NCI-H510A treated with DMSO at 0.1 percent for 48 hours (cell line): ENCODE measurements around the gene PFDN5.
A peak's percentile ranks its signal among the peaks of the same experiment; 100 is the strongest.
"Not testable (repeated sequence)": the region's sequence is repeated elsewhere in the genome, so short reads cannot be mapped to it uniquely, and the experiment has no call there.

Source experiments
- DNase-seq: peaks from one replicate; lab custom pipeline; 2025; lab: John Stamatoyannopoulos, UW

Gene PFDN5

DNA sequence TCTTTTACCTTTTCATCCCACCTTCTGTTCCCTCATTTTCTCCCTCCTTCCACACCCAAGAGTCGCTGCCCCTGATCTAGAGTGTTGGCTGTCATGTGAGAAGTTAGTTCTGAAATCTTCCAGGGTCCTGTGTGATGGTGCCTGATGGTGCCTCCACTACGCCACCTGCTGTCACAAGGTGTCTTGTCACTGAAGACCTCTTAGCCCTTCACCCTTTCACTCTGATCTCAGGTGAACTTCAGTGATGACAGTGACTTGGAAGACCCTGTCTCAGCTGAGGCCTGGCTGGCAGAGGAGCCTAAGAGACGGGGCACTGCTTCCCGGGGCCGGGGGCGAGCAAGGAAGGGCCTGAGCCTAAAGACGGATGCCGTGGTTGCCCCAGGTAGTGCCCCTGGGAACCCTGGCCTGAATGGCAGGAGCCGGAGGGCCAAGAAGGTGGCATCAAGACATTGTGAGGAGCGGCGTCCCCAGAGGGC, 7.6 kb upstream of the PFDN5 start:
- DNase-seq = peak; percentile 4

DNA sequence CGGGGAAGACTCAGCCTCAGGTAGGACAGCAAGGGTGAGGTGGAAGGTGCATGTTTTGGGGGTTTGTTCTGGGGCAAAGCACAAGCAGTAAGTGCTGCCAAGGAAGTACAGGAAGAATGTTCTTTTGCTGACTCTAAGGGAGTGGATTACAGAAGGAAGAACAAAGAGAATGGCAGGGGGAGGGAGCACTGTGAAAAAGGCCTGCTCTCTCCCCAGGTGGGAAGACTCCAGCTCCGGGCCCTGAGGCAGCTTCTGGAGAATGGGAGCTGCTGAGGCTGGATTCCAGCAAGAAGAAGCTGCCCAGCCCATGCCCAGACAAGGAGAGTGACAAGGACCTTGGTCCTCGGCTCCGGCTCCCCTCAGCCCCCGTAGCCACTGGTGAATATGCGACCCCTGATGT, 7.0 kb upstream of the PFDN5 start:
- no peak for DNase-seq

DNA sequence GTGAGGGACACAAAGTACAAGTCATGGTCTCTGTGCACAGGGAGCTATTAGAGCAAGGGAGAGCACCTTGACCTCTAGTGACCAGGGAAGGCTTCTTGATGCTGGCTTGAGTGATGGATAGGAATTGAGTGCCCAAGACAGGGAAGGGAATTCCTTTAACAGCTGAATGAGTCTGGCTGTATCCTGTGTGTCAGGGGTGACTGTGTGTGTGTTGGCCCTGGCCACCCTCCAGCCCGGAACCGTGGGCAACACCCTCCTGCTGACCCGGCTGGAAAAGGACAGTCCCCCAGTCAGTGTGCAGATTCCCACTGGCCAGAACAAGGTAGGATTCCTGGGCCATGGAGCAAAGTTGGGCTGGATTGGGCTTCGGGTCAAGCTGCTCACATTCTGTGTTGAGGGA, 5.5 kb upstream of the PFDN5 start:
- no peak for DNase-seq

DNA sequence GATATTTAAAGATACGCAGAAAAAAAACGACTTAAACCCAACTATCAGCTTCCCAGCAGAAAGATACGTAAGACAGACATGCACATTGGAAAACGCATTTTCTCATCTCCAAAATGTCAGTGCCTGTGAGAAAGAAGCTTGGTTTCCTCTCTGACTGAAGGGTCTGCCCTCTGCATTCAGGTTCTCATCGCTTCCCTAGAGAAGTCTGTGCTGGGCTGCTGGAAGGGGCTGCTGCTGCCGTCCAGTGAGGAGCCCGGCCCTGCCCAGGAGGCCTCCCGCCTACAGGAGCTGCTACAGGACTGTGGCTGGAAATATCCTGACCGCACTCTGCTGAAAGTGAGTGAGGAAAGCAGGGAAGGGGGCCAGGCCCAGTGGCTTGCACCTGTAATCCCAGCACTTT, 4.7 kb upstream of the PFDN5 start:
- DNase-seq = no peak

DNA sequence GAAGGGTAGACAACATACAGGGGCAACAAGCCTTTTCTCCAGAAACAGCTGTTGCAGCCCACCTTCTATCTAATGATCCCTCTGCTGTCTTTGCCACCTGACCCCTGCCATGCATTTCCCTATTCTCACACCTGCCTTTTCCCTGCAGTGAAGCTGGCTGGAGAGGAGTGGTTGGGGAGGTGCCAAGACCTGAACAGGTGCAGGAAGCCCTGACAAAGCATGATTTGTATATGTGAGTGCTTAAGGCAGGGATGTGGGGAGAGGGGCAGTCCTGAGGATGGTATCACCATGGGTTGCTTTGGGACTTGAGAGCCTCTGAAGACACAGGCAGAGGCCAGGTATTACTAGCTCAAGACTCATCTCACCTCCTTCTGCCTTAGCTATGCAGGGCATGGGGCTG, 2.9 kb upstream of the PFDN5 start:
- DNase-seq = peak; percentile 85

DNA sequence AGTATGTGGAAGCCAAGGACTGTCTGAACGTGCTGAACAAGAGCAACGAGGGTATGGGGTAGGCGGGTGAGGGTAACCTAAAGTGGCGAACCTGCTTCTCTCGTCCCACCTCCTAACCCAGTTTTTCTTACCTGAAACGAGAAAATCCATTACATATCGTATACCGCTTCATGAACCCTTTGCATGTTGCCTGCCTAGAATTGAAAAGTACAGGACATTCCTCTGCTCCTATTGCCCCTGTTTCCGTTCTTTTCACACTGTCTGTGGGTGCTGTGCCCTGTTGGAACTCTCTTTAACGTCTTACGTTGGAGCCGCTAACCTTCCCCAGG, 513 bp downstream of the PFDN5 start:
- no peak for DNase-seq

DNA sequence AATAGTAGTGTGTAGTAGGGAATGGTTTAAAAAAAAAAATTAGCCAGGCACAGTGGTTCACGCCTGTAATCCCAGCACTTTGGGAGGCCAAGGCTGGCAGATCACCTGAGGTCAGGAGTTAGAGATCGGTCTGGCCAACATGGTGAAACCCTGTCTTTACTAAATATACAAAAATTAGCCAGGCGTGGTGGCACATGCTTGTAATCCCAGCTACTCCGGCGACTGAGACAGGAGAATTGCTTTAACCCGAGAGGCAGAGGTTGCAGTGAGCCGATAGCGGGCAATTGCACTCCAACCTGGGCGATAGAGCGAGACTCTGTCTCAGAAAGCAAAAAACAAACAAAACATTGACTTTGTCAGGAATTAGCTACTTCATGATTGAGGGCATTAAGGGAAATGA, 1.8 kb downstream of the PFDN5 start:
- not testable (repeated sequence) for DNase-seq

DNA sequence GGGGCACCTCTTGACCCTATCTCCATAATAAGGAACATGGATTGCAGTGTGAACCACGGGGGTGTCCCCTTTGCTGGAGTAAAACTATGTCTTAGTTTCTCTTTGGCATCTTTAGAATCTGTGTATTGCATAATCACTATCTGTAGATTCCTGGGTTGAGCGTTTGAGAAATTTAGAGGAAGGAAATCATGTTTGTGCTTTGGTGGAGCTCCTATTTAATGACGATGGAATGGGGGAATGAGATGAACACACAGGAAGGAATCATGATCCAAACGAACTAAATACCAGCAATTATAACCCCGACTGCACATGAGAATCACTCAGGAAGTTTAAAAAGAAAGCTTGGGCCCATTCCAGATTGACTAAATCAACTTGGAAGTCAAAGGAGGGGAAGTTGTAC, 2.8 kb downstream of the PFDN5 start:
- DNase-seq = no peak

DNA sequence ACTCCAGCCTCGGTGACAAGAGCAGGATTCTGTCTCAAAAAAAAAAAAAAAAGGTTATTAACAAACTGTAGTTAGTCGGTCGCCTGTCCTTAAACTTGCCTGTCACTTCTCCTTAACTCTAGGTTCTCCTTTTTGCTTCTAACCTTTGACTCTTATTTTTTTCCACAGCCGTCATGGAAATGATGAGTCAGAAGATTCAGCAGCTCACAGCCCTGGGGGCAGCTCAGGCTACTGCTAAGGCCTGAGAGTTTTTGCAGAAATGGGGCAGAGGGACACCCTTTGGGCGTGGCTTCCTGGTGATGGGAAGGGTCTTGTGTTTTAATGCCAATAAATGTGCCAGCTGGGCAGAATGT, 3.7 kb downstream of the PFDN5 start:
- no peak for DNase-seq

DNA sequence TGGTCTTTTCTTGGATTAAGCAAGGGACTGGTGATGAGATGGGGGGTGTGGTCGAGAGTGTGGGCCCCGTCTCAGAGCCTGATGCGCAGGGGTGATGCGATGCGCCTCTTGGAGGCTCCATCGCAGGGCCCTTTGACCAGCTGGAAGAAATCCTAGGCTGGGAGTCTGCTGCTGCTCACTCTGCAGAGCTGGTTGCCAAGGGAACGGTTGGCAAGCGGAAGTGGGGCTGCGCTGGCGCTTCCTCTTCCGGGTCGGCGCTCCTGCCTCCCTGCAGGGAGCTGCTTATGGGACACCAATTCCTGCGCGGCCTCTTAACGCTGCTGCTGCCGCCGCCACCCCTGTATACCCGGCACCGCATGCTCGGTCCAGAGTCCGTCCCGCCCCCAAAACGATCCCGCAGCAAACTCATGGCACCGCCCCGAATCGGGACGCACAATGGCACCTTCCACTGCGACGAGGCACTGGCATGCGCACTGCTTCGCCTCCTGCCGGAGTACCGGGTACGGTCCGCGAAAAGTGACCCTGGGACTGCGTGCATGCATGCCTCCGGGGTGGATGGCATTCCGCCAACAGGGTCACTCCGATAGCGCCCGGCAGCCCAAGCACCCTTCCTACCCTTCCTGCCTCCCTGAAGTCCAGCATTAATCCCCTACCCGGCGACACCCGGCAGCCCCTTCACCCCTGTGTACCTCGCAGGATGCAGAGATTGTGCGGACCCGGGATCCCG, 4.3 kb downstream of the PFDN5 start, which contains the start of gene MYG1:
TSS of gene MYG1 (plus strand) at position 242 of the 727 bp plus-strand sequence. CDS start at position 285, 43 bp downstream.
- DNase-seq = peak; percentile 81

DNA sequence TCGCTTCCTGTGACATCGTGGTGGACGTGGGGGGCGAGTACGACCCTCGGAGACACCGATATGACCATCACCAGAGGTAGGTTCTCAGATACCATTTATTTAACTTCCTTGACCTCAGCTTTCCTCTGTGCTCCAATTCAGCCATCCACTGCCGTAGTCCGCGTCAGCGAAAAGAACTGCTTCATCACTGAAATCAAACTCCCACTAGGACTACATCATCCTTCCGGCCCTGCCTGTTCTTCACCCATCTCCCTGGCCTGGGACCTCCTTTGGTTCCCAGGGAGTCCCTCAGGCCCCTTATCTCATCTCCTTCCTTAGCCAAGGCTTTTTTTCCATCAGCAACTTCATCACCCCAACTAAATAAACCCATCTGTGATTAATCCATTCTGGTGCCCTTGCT, 4.8 kb downstream of the PFDN5 start:
- peak; percentile 9 for DNase-seq

DNA sequence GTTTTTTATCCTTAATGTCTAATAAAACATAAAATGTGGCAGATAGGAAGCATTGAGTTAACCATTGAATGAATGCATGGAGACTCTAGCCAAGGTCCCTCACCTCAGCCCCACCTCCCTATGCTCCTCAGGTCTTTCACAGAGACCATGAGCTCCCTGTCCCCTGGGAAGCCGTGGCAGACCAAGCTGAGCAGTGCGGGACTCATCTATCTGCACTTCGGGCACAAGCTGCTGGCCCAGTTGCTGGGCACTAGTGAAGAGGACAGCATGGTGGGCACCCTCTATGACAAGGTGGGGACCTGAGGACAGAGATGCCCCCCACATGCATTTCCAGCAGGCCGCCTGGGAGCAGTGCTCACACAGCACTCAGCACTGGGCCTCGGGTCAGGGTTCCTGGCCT, 7.6 kb downstream of the PFDN5 start:
- no peak for DNase-seq

DNA sequence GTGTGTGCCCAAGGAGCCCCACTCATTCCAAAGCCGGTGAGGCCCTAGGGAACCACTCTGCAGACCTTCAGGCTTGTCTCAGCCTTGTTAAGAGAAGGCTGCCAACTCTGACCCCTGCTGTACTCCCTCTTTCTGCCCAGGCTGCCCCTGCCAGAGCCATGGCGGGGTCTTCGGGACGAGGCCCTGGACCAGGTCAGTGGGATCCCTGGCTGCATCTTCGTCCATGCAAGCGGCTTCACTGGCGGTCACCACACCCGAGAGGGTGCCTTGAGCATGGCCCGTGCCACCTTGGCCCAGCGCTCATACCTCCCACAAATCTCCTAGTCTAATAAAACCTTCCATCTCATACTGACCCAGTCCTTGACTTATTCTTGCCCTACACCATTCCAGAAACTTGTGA, 11.5 kb downstream of the PFDN5 start:
- DNase-seq = no peak

DNA sequence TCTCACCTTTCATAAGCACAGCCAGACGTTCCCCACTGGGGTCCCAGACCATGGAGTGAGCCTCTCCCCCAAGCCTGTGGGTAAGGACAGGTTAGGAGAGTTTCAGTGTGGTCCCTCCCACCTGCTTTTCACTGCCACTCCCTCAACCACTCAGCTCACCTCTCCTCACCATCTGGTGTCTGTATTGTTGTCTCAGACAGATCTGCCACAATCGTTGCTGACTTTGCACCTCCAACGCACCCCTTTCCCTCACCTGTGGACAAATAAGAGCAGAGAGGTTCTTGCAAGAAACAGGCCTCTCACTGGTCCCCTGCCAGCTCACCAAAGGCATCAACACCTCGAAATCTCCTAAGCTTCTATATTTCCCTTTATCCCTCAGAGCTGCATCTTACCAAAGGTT, 12.9 kb downstream of the PFDN5 start:
- DNase-seq = peak; percentile 7

DNA sequence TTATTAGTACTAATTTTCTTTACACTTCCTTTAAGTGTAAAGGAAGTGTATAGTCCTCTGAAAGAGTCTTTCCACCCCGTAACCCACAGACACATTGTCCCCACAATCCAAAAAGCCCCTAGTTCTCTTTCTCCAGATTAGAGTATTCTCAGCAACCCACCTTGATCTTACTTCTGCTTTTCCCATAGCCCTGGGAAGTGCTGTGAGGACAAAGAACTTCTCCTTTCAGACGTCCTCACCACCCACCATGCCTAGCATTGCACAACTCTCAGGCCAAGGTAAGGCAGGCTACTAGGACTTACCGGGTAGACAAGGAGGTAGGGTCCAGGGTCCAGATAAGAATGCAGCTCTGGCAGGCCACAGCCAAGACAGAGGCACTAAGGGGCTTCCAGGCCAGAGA, 18.7 kb downstream of the PFDN5 start:
- DNase-seq = no peak

DNA sequence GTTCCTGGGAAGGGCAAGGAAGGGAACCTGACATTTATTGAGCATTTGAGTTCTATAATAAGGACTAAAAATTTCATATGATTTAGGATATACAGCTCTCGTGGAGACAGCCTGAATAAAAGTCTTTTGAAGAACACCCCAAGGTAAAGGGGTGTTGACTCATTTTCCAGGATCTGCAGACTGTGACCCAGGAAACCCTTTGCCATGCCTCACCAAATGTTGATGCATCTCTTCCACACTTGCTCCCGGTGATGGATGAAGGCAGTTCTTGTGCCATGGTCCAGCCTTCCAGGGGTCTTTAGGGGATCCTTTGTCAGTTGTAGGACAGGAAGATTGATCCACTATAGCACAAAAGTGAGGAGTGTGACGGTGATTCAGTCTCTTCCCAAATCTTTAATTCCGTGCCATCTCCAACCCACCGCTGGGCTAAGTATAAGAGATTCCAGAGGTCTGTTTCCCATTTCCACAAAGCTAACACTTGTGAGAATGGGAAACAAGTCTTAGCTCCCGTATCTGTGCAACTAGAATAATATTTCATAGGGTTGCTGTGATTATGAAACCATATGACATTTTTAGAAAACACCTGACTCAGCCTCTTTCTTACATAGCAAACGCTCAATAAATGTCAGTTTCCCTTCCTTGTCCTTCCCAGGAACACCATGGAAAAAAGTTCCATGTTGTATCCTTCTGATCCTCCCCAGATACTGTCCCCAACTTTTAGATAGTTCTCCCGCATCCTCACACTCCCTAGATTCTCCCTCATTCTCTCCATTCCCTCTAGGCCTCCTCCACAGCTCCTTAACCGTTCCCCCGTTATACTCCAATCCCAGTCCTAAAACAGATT, 25.2 kb downstream of the PFDN5 start:
- DNase-seq = no peak

DNA sequence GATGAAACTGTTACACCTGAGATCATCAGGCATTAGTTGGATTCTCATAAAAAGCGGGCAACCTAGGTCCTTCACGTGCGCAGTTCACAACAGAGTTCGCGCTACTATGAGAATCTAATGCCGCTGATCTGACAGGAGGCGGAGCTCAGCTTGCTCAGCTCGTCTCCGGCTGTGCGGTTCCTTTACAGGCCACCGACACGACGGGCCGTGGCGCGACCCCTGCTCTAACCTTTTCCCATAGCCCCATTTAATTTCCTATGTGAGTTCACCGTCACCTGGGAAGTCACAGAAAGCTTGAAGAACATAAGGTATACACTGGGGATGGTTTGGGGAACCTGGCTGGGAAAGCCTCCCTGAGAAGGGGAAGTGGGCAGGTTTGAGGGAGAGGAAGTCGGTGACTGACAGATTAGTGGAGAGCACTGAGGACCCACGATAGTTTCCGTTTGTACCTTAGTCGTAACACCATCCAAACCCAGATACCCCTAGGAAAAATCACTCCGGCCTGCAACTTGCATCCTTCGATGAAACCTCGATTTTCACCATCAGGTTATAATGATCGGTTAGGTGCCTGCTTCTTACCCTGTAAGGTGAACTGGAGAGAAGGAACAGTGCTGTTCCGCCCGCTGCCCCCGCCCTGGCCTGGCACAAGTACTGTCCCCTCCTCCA, 28.9 kb downstream of the PFDN5 start:
- peak; percentile 49 for DNase-seq

DNA sequence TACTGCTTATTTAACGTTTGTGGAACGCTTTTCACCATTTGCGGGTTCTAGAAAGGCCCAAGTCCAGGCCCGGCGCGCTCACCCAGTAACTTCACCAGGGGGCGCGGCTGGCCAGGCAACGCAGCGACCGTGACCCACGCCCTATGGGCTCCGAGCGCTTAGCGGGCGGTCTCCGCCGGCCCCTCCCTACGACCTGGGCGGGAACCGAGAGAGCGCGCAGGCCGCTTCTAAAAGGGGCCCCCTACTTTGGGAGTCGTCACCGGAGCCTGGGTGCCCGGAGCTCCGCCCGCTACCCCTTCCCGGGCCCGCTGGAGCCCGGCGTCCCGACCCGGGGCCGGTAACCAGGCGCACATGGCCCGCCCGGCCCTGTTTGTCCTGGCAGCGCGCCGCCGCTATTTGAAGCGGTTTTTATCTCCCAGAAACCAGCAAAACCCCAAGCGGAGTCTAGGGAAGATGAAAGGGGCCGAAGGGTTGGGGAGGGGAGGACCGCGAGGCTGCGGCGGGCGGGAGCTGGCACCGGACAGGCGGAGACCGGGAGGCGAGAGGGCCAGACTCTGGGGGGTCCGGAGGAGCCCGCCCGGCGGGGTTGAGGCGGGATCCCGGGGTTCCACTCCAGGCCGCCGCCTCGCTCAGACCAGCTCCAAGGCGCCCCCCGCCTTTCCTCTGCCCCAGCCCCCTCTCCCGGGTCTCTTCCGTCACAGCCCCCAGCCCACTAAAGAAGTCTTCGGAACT, 29.6 kb downstream of the PFDN5 start:
- peak; percentile 82 for DNase-seq

DNA sequence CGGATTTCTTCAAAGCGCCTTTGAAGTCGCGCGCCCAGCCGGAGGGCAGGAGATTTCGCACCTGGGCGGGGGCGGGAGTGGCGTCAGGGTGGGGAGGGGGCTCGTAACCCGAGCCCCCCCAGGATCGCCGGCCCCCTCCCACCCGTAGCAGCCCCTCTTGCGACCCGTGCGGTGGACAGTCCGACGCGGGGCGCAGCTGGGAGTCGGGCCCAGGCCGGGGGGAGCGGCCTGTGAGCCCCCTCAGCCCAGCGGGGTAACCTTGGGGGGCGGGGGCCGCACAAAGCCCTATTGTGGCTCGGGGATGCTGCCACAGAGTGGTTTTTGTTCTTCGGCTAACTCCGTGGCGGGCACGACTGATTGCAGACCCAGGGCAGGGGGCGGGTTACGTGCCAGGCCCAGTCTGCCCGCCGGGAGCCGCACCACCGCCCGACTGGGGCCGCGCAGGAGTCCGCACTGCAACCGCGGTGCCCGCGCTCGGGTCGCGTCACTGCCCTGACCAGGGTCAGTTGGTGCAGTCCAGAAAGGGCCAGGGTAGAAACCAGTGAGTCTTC, 30.2 kb downstream of the PFDN5 start:
- peak; percentile 3 for DNase-seq

DNA sequence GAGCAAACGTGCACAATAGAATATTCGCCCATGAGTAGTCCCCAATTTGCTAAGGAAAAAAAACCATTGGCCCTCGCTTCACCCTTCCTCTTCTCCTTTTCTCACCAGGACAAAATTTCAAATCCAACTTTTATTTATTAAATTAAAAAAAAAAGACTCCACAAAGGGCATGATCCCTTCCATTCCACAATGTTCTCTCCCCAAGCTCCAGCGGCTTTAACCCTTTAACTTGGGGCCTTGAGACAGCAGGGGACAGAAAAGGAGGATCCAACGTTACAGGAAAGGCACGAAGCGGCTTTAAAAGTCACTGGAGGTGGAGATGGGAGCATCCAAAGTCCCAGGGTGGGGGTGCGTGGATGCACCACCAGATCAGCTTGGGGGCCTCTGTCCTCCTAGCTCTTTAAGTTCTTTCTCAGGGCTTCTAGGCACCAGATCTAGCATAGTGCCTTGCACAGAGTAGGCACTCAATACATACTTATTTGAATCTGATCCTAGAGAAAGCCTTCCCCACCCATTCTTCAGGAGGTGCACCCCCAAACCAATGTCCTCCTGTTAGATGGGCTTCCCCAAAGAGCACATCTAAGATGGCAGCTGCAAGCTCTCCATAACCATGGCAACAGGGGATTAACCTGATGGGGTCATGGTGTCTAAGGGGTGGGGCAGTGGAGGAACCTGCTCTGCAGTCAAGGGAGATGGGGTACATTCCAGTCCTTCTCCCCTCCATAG, 31.3 kb downstream of the PFDN5 start:
- no peak for DNase-seq

DNA sequence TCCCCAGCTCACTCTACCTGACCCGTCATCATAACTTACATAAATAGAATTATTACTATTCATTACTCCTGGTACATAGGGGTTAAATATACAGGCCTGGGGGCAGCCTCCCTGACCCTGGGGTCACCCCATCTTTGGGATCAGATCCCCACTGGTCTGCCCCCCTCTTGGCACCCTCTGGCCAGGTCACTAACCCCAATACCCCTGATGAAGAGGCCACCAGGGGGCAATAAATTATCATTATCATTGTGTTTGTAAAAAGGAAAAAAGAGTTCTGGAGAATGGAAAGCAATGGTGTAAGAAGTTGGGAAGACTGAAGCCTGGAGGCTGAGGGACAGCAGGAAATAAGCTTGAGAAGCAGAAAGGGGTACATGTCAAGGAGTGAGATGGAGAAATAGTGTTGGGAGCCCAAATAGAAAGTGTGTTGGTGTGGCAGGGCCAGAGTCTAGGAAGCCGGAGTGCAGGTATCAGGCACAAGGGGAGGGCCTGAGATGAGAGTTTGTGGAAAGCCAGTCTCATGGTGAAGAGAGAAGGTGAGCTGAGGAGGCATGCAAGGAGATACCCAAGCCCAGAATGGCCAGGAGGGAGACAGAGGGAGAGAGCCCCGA, 32.2 kb downstream of the PFDN5 start:
- peak; percentile 15 for DNase-seq
